Uterus (tissue), 2 donors: ENCODE results near the gene LCE4A.

Experiments
- CTCF ChIP-seq, 4 experiments: fragments of 200-600 bp in 2 of 4; fragments of 450-650 bp in 2 of 4; sonication (generic) in 2 of 4; IDR thresholded peaks; one replicate each; pipeline ENCODE4 v1.5.1; 2016 to 2019; ENCODE audit warnings: antibody characterized with exemption in 4 of 4, mild to moderate bottlenecking in 2 of 4, moderate library complexity in 1 of 4
- POLR2A ChIP-seq, 2 donors: fragments of 450-650 bp; IDR thresholded peaks; one replicate each; pipeline ENCODE4 v1.6.1; 2016; ENCODE audit warnings: antibody characterized with exemption in 2 of 2, mild to moderate bottlenecking in 1 of 2, moderate library complexity in 1 of 2

- no peak for TF ChIP-seq CTCF (IDR thresholded peaks at IDR 0.05)
- no peak for TF ChIP-seq POLR2A (IDR thresholded peaks at IDR 0.05)
These were observed 31.9 kb downstream of the LCE4A start for GRCh38 chr1:152739841-152740240.
